Measurements from ENCODE around the gene FAM3C. TPM values are rescaled to one million over a fixed set of nuclear protein-coding genes. Genes with fewer than 3 reads are reported as not detected.

FAM3C gene
- total and polyA plus RNA-seq, 2 of the 8 experiments (the other 6 are each of a cell fraction or from before 2014, with no cell fraction given), result 27.0 to 77.7 TPM

GRCh38 chr7:121404348-121404747, 8.2 kb upstream of the FAM3C start:
- Histone ChIP-seq H4K20me1 (replicated peaks in 1 of 2; ENCODE audit: control insufficient read depth in 1 of 2, insufficient read depth in 2 of 2, low read length in 2 of 2) (no peaks in the 10 kb centered on the region), H3K27ac (ENCODE audit: low read depth, low read length) (no peak overlapping the region), H4K8ac (ENCODE audit: extremely low read depth, insufficient read depth, low read length) (no peak overlapping the region), H3K27me3 (replicated peaks in 1 of 4; ENCODE audit: control insufficient read depth in 3 of 4, extremely low read depth in 1 of 4, insufficient read depth in 3 of 4, low read length in 3 of 4) (no peaks in the 10 kb centered on the region), H3K23me2 (ENCODE audit: low read depth, low read length) (no peaks in the 10 kb centered on the region), H2BK20ac (ENCODE audit: low read length) (no peak overlapping the region), H2AK5ac (ENCODE audit: low read depth, low read length) (no peak overlapping the region), H3K23ac (ENCODE audit: insufficient read length) (no peak overlapping the region), H2BK15ac (ENCODE audit: low read length) (no peak overlapping the region), H3K79me1 (ENCODE audit: low read depth, low read length) (no peaks in the 10 kb centered on the region), H2BK120ac (replicated peaks; ENCODE audit: low read depth, low read length) (no peak overlapping the region), H3K36me3 (ENCODE audit: control insufficient read depth in 2 of 4, insufficient read depth in 4 of 4, low read length in 3 of 4) (no peaks in the 10 kb centered on the region), H3K9ac (replicated peaks in 1 of 4; ENCODE audit: extremely low read depth in 1 of 4, low read depth in 3 of 4, low read length in 3 of 4) (no peak overlapping the region), H3K56ac (replicated peaks; ENCODE audit: insufficient read length, low read depth, low read length) (no peak overlapping the region), H2BK12ac (ENCODE audit: low read depth, low read length) (no peak overlapping the region), H3K4ac (replicated peaks; ENCODE audit: insufficient read length, low read depth, low read length) (no peak overlapping the region), H4K5ac (ENCODE audit: insufficient read length, low read depth, low read length) (no peak overlapping the region), H3K4me3 (ENCODE audit: extremely low read depth in 1 of 4, insufficient read depth in 2 of 4, low read depth in 3 of 4, low read length in 4 of 4) (no peak overlapping the region), H2AFZ (ENCODE audit: low read length) (no peak overlapping the region), H3K4me1 (replicated peaks in 1 of 4; ENCODE audit: control insufficient read depth in 3 of 4, insufficient read depth in 4 of 4, low read length in 3 of 4) (no peaks in the 10 kb centered on the region), H2BK5ac (ENCODE audit: low read depth, low read length) (no peak overlapping the region), H3K9me3 (ENCODE audit: insufficient read depth in 2 of 2, low read depth in 1 of 2, low read length in 1 of 2) (no peaks in the 10 kb centered on the region), H3K18ac (ENCODE audit: extremely low read depth, low read length) (no peak overlapping the region), H3K14ac (ENCODE audit: insufficient read length) (no peak overlapping the region), H4K91ac (replicated peaks; ENCODE audit: insufficient read length, low read length) (no peak overlapping the region), H3K4me2 (ENCODE audit: insufficient read depth in 1 of 2, low read depth in 2 of 2, low read length in 2 of 2) (no peak overlapping the region), H3K79me2 (ENCODE audit: control insufficient read depth in 1 of 2, insufficient read depth in 2 of 2, low read length in 2 of 2) (no peaks in the 10 kb centered on the region)
- ChIA-PET CTCF (ENCODE audit: partially characterized antibody) (interaction anchor here (0.9 to 3.2 kb wide), 3 partner anchors 8 to 22 kb away, joined by 3 to 15 read pairs (median 3); partner anchors contain the start of gene FAM3C), POLR2A (ENCODE audit: partially characterized antibody) (no interaction called here)
- TF ChIP-seq ATF3 (IDR thresholded peaks at IDR 0.05; ENCODE audit: insufficient read depth, low read depth, low read length) (no peak), SIRT6 (IDR thresholded peaks at IDR 0.05; ENCODE audit: low read length) (no peak), CBX5 (IDR thresholded peaks at IDR 0.05; ENCODE audit: low read depth, low read length) (no peak), ATF2 (IDR thresholded peaks at IDR 0.05; ENCODE audit: low read length) (no peak), ZNF274 (IDR thresholded peaks at IDR 0.05; ENCODE audit: borderline replicate concordance, extremely low read depth, low read length) (no peak), SAP30 (IDR thresholded peaks at IDR 0.05; ENCODE audit: insufficient read depth, insufficient replicate concordance, low read length) (no peak), PHF8 (conservative IDR thresholded peaks at IDR 0.05; ENCODE audit: low read depth, low read length) (no peak), BCL11A (IDR thresholded peaks at IDR 0.05; ENCODE audit: low read depth in 2 of 2, low read length in 2 of 2) (no peak), HDAC2 (IDR thresholded peaks at IDR 0.05; ENCODE audit: borderline replicate concordance in 1 of 2, low read depth in 2 of 2, low read length in 2 of 2) (no peak), EGR1 (IDR thresholded peaks at IDR 0.05; ENCODE audit: borderline replicate concordance, low read depth, low read length) (no peak), TAF1 (IDR thresholded peaks at IDR 0.05; ENCODE audit: low read depth, low read length) (no peak)
- DNase-seq (ENCODE audit: low read depth in 1 of 2, low spot score in 2 of 2) (no peak), FAIRE-seq (no peak)
- WGBS, 2 experiments (ENCODE audit: extremely low coverage in 1 of 2, insufficient coverage in 1 of 2, insufficient read length in 1 of 2, insufficient replicate concordance in 2 of 2, low coverage in 1 of 2, low lambda C conversion rate in 2 of 2, missing lambda C conversion rate in 1 of 2), result 87% methylated on average over 2 of the region's 2 CpGs; no CpG with 5 or more reads in 1 of the 2 experiments
